MM.1S (cell line): ENCODE data around the gene HLA-DQA2.
"Not testable (repeated sequence)": the region's sequence is repeated elsewhere in the genome, so short reads cannot be mapped to it uniquely, and the experiment has no call there.

Experiments
- DNase-seq: peaks from one replicate; pipeline ENCODE4 v3.0.0-alpha.2; 2015
- H2AFZ ChIP-seq: fragments of 300-600 bp; sonication (generic); 2 replicates; pipeline ENCODE4 v1.6.0; 2016; ENCODE audit warnings: antibody characterized with exemption, low read length
- H3F3A ChIP-seq: fragments of 300-600 bp; sonication (generic); 2 replicates; pipeline ENCODE4 v1.6.1; 2016; ENCODE audit warnings: mild to moderate bottlenecking, antibody characterized with exemption, low read length, moderate library complexity, mixed read lengths; ENCODE audit not compliant: insufficient read depth
- H3K27ac ChIP-seq: fragments of 300-600 bp; sonication (generic); 2 replicates; pipeline ENCODE4 v1.5.1; 2016; ENCODE audit warnings: mild to moderate bottlenecking, low read length
- H3K27me3 ChIP-seq: fragments of 300-600 bp; sonication (generic); replicated peaks from 2 replicates; pipeline ENCODE4 v1.6.0; 2016; ENCODE audit warnings: low read length; ENCODE audit not compliant: insufficient read depth
- H3K36me3 ChIP-seq: fragments of 300-600 bp; sonication (generic); replicated peaks from 2 replicates; pipeline ENCODE4 v1.6.1; 2016; ENCODE audit warnings: mild to moderate bottlenecking, low read length, mixed read lengths; ENCODE audit not compliant: insufficient read depth
- H3K4me1 ChIP-seq: fragments of 300-600 bp; sonication (generic); 2 replicates; pipeline ENCODE4 v1.6.1; 2016; ENCODE audit warnings: low read length, mixed read lengths
- H3K4me2 ChIP-seq: fragments of 300-600 bp; sonication (generic); 2 replicates; pipeline ENCODE4 v1.6.0; 2016; ENCODE audit warnings: low read depth, low read length
- H3K4me3 ChIP-seq: fragments of 300-600 bp; sonication (generic); 2 replicates; pipeline ENCODE4 v1.5.1; 2016; ENCODE audit warnings: low read length, mixed read lengths
- H3K79me2 ChIP-seq: fragments of 300-600 bp; sonication (generic); 2 replicates; pipeline ENCODE4 v1.6.1; 2016; ENCODE audit warnings: mixed run types, low read length, mixed read lengths
- H3K9ac ChIP-seq: fragments of 300-600 bp; sonication (generic); 2 replicates; pipeline ENCODE4 v1.6.1; 2016; ENCODE audit warnings: low read length, mixed read lengths
- H3K9me2 ChIP-seq: fragments of 300-600 bp; sonication (generic); replicated peaks from 2 replicates; pipeline ENCODE4 v1.6.1; 2016; ENCODE audit warnings: mild to moderate bottlenecking, low read length, mixed read lengths; ENCODE audit not compliant: insufficient read depth
- H3K9me3 ChIP-seq: fragments of 300-600 bp; sonication (generic); replicated peaks from 2 replicates; pipeline ENCODE4 v1.6.1; 2016; ENCODE audit warnings: mild to moderate bottlenecking, low read length, mixed read lengths; ENCODE audit not compliant: insufficient read depth
- H4K20me1 ChIP-seq: fragments of 300-600 bp; sonication (generic); 2 replicates; pipeline ENCODE4 v1.6.1; 2016; ENCODE audit warnings: mild to moderate bottlenecking, low read length, moderate library complexity, mixed read lengths; ENCODE audit not compliant: insufficient read depth
- EZH2 ChIP-seq: fragments of 300-600 bp; sonication (generic); optimal IDR thresholded peaks from 2 replicates; pipeline ENCODE3; 2017; ENCODE audit warnings: low read depth, mild to moderate bottlenecking, antibody characterized with exemption, low read length, mixed read lengths
- EZH2phosphoT487 ChIP-seq: fragments of 300-600 bp; sonication (generic); IDR thresholded peaks from 2 replicates; pipeline ENCODE4 v1.6.1; 2018; ENCODE audit warnings: antibody characterized with exemption, low read length
- TF ChIP-seq, protein P1 (sequence below): fragments of 300-600 bp; sonication (generic); IDR thresholded peaks from 2 replicates; pipeline ENCODE4 v1.5.1; 2016; ENCODE audit warnings: antibody characterized with exemption, low read length, mixed read lengths

The HLA-DQA2 gene

DNA sequence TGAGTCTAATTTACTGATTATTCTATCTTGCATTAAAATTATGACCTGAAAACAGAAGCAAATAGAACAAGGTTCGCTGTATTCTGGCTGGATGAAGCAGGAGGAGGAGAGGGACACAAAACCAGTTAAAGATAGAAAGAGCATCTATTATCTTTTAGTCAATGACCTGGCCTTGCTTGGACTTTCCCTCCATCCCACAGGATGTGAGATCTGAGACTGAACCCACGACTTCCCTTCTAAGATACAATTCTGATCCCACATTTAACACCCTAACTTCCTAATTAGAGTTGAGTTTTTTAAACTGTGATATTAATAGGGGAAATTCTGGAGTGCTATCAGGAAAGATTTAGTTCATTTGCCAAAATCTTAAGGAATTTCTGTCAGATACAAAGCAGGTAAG is 3.1 kb upstream of the HLA-DQA2 start:
- H3K36me3 ChIP-seq, result no peaks in the 10 kb centered on the region
- DNase-seq, result no peak
- no peak overlapping the region for H3K4me2 ChIP-seq
- no peak overlapping the region for H3K27ac ChIP-seq
- H3F3A ChIP-seq, result no peaks in the 10 kb centered on the region
- H3K27me3 ChIP-seq, result no peaks in the 10 kb centered on the region
- TF ChIP-seq, protein P1, sequence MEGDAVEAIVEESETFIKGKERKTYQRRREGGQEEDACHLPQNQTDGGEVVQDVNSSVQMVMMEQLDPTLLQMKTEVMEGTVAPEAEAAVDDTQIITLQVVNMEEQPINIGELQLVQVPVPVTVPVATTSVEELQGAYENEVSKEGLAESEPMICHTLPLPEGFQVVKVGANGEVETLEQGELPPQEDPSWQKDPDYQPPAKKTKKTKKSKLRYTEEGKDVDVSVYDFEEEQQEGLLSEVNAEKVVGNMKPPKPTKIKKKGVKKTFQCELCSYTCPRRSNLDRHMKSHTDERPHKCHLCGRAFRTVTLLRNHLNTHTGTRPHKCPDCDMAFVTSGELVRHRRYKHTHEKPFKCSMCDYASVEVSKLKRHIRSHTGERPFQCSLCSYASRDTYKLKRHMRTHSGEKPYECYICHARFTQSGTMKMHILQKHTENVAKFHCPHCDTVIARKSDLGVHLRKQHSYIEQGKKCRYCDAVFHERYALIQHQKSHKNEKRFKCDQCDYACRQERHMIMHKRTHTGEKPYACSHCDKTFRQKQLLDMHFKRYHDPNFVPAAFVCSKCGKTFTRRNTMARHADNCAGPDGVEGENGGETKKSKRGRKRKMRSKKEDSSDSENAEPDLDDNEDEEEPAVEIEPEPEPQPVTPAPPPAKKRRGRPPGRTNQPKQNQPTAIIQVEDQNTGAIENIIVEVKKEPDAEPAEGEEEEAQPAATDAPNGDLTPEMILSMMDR, result no peak
- TF ChIP-seq EZH2 (no peak), EZH2phosphoT487 (no peak)
- H3K9me3 ChIP-seq, result no peaks in the 10 kb centered on the region
- H4K20me1 ChIP-seq, result no peaks in the 10 kb centered on the region
- no peaks in the 10 kb centered on the region for H3K9me2 ChIP-seq
- no peaks in the 10 kb centered on the region for H3K4me1 ChIP-seq
- H2AFZ ChIP-seq, result no peak overlapping the region
- H3K9ac ChIP-seq, result no peak overlapping the region
- H3K79me2 ChIP-seq, result no peaks in the 10 kb centered on the region
- H3K4me3 ChIP-seq, result no peak overlapping the region

DNA sequence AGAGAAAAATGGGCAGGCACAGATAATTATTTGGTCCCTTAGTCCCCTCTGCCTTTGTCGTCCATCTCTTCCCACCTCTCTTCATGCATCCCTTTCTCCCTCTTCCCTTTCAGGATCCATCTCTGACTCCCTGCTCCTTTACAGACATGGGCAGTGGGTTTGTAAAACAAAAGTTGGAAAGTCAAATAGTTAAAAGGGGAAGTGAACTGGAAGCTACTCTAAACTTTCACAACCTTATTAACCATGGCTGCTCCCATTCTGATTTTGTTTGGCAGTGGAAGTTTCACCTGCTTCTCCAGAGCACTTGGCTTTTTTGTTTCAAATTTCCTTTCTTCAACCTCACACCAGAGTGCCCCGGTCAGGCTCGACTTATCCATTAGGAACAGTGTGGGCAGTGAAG is 1.2 kb downstream of the HLA-DQA2 start:
- Histone ChIP-seq H3K27me3 (no peaks in the 10 kb centered on the region), H3K9ac (no peak overlapping the region), H3K4me1 (no peaks in the 10 kb centered on the region), H3K79me2 (no peaks in the 10 kb centered on the region), H2AFZ (no peak overlapping the region), H3F3A (no peaks in the 10 kb centered on the region), H4K20me1 (no peaks in the 10 kb centered on the region), H3K9me3 (no peaks in the 10 kb centered on the region), H3K9me2 (no peaks in the 10 kb centered on the region), H3K27ac (no peak overlapping the region), H3K4me2 (no peak overlapping the region), H3K4me3 (no peak overlapping the region), H3K36me3 (no peaks in the 10 kb centered on the region)
- DNase-seq, result no peak
- TF ChIP-seq, protein P1, result no peak

DNA sequence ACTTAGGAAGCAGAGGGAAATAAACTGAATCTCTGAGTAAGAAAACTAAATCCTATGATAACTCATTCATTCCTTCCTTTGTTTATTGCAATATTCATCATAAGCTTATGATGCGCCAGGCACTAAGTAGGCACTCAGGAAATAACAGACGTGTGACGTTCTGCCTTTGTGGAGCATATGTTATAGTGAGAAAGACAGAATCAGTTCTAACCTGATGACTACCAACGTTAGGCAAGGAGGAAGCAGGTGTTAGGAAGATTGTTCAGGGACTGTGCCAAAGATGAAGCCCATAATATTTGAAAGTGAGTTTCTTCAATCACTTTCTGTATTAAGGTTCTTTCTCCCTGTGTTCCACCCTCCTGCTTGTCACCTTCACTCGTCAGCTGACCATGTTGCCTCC is 3.6 kb downstream of the HLA-DQA2 start:
- H4K20me1 ChIP-seq, result no peaks in the 10 kb centered on the region
- no peaks in the 10 kb centered on the region for H3K4me1 ChIP-seq
- H3K79me2 ChIP-seq, result no peaks in the 10 kb centered on the region
- no peaks in the 10 kb centered on the region for H3K27me3 ChIP-seq
- H3K27ac ChIP-seq, result no peak overlapping the region
- H3K36me3 ChIP-seq, result no peaks in the 10 kb centered on the region
- no peak overlapping the region for H2AFZ ChIP-seq
- H3K9ac ChIP-seq, result no peak overlapping the region
- no peaks in the 10 kb centered on the region for H3K9me2 ChIP-seq
- TF ChIP-seq EZH2 (no peak), EZH2phosphoT487 (no peak)
- TF ChIP-seq, protein P1, result no peak
- no peaks in the 10 kb centered on the region for H3F3A ChIP-seq
- H3K9me3 ChIP-seq, result no peaks in the 10 kb centered on the region
- no peak for DNase-seq
- H3K4me2 ChIP-seq, result no peak overlapping the region
- no peak overlapping the region for H3K4me3 ChIP-seq

DNA sequence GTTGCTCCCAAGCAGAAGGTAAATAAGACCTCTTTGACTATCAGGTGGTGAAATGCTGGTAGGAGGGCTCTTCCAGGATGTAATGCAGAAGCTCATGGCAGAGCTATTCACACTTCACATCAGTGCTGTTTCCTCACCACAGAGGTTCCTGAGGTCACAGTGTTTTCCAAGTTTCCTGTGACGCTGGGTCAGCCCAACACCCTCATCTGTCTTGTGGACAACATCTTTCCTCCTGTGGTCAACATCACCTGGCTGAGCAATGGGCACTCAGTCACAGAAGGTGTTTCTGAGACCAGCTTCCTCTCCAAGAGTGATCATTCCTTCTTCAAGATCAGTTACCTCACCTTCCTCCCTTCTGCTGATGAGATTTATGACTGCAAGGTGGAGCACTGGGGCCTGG is 4.5 kb downstream of the HLA-DQA2 start:
- H3K79me2 ChIP-seq, H3K27ac ChIP-seq, H3K4me3 ChIP-seq, H3K36me3 ChIP-seq, H3K9ac ChIP-seq, H2AFZ ChIP-seq, DNase-seq, H3K9me2 ChIP-seq, H3K4me2 ChIP-seq, H3K4me1 ChIP-seq, H4K20me1 ChIP-seq, H3K27me3 ChIP-seq, H3K9me3 ChIP-seq, H3F3A ChIP-seq: not testable (repeated sequence)
